C4-2B (cell line): ENCODE measurements around the gene ZNF652.

Experiments
- H3K27ac ChIP-seq: fragments of 450-650 bp; 2 replicates; pipeline ENCODE4 v1.5.1; 2017
- CTCF ChIP-seq: fragments of 450-650 bp; conservative IDR thresholded peaks from 2 replicates; pipeline ENCODE4 v1.5.1; 2017; ENCODE audit warnings: mild to moderate bottlenecking
- ZFX ChIP-seq: fragments of 450-650 bp; IDR thresholded peaks from 2 replicates; pipeline ENCODE4 v1.6.1; 2017

ZNF652 gene

GRCh38 chr17:49260011-49260816 lies 101.8 kb downstream of the ZNF652 start:
- no peak overlapping the region for H3K27ac ChIP-seq

GRCh38 chr17:49259663-49260010 lies 102.4 kb downstream of the ZNF652 start:
- TF ChIP-seq CTCF (no peak), ZFX (no peak)
- H3K27ac ChIP-seq, result no peak overlapping the region

More at GRCh38 chr17:49260011-49260816, 101.8 kb downstream of the ZNF652 start:
- TF ChIP-seq ZFX (no peak), CTCF (no peak)

- no peak overlapping the region for H3K27ac ChIP-seq
- no peak for TF ChIP-seq ZFX
- TF ChIP-seq CTCF, result no peak
These were observed 103.7 kb downstream of the ZNF652 start for GRCh38 chr17:49258394-49258793.

GRCh38 chr17:49255125-49255524 lies 106.9 kb downstream of the ZNF652 start:
- H3K27ac ChIP-seq, result no peak overlapping the region
- TF ChIP-seq CTCF (no peak), ZFX (no peak)

GRCh38 chr17:49254066-49254465 lies 108.0 kb downstream of the ZNF652 start:
- TF ChIP-seq CTCF (no peak), ZFX (no peak)
- H3K27ac ChIP-seq, result no peak overlapping the region

- TF ChIP-seq ZFX, result no peak
- TF ChIP-seq CTCF, result no peak
- H3K27ac ChIP-seq, result no peak overlapping the region
These were observed 109.8 kb downstream of the ZNF652 start for GRCh38 chr17:49252148-49252695.

GRCh38 chr17:49249890-49250522 lies 112.0 kb downstream of the ZNF652 start:
- H3K27ac ChIP-seq, result no peak overlapping the region
- TF ChIP-seq CTCF (no peak), ZFX (no peak)
